Stomach smooth muscle (tissue), 2 donors: Measurements from ENCODE around the gene AKAP6.

Experiments
- H3K27ac ChIP-seq: one replicate; pipeline ENCODE4 v1.7.0; 2013; ENCODE audit warnings: mild to moderate bottlenecking, low read length, inconsistent platforms
- H3K27me3 ChIP-seq, 2 donors: one replicate each; pipeline ENCODE4 v1.7.0; 2013; ENCODE audit warnings: low read length in 2 of 2; ENCODE audit not compliant: insufficient read depth in 2 of 2, control insufficient read depth in 1 of 2
- H3K36me3 ChIP-seq, 2 donors: one replicate each; pipeline ENCODE4 v1.7.0; 2013; ENCODE audit warnings: low read length in 2 of 2; ENCODE audit not compliant: control insufficient read depth in 2 of 2, insufficient read depth in 2 of 2
- H3K4me1 ChIP-seq: one replicate; pipeline ENCODE4 v1.7.0; 2013; ENCODE audit warnings: low read length; ENCODE audit not compliant: control insufficient read depth, insufficient read depth
- H3K4me3 ChIP-seq, 2 donors: one replicate each; pipeline ENCODE4 v1.7.0; 2013; ENCODE audit warnings: low read length in 2 of 2
- H3K9ac ChIP-seq, 2 donors: one replicate each; pipeline ENCODE4 v1.7.0; 2013; ENCODE audit warnings: low read length in 2 of 2, mild to moderate bottlenecking in 1 of 2
- H3K9me3 ChIP-seq, 2 donors: one replicate each; pipeline ENCODE4 v1.7.0; 2013; ENCODE audit warnings: low read length in 2 of 2; ENCODE audit not compliant: control insufficient read depth in 2 of 2
- donor health status: healthy.
- donor health status: Pancreatic carcinoma.

The AKAP6 gene

GRCh38 chr14:32667287-32667686 is 338.2 kb downstream of the AKAP6 start:
- Histone ChIP-seq H3K27me3 (no peaks in the 10 kb centered on the region), H3K36me3 (no peaks in the 10 kb centered on the region), H3K9me3 (no peaks in the 10 kb centered on the region), H3K4me1 (no peaks in the 10 kb centered on the region), H3K4me3 (no peak overlapping the region), H3K9ac (no peak overlapping the region), H3K27ac (no peak overlapping the region)

- Histone ChIP-seq H3K4me3 (no peak overlapping the region), H3K36me3 (no peaks in the 10 kb centered on the region), H3K27me3 (no peaks in the 10 kb centered on the region), H3K9me3 (no peaks in the 10 kb centered on the region), H3K4me1 (no peaks in the 10 kb centered on the region), H3K9ac (no peak overlapping the region), H3K27ac (no peak overlapping the region)
Measured at GRCh38 chr14:32667791-32668190, 338.7 kb downstream of the AKAP6 start.

- no peaks in the 10 kb centered on the region for H3K36me3 ChIP-seq
- H3K9ac ChIP-seq: no peak overlapping the region
- no peaks in the 10 kb centered on the region for H3K4me1 ChIP-seq
- no peaks in the 10 kb centered on the region for H3K27me3 ChIP-seq
- no peak overlapping the region for H3K27ac ChIP-seq
- H3K9me3 ChIP-seq: no peaks in the 10 kb centered on the region
- no peak overlapping the region for H3K4me3 ChIP-seq
Measured at GRCh38 chr14:32669391-32669790, 340.3 kb downstream of the AKAP6 start.

GRCh38 chr14:32675433-32675832 is 346.3 kb downstream of the AKAP6 start:
- no peaks in the 10 kb centered on the region for H3K4me1 ChIP-seq
- H3K4me3 ChIP-seq: no peak overlapping the region
- H3K9ac ChIP-seq: no peak overlapping the region
- H3K9me3 ChIP-seq: no peaks in the 10 kb centered on the region
- no peak overlapping the region for H3K27ac ChIP-seq
- H3K27me3 ChIP-seq: no peaks in the 10 kb centered on the region
- no peaks in the 10 kb centered on the region for H3K36me3 ChIP-seq

GRCh38 chr14:32677129-32677780 is 348.2 kb downstream of the AKAP6 start:
- no peaks in the 10 kb centered on the region for H3K9me3 ChIP-seq
- H3K27me3 ChIP-seq: no peaks in the 10 kb centered on the region
- no peak overlapping the region for H3K9ac ChIP-seq
- H3K4me3 ChIP-seq: no peak overlapping the region
- no peaks in the 10 kb centered on the region for H3K4me1 ChIP-seq
- no peak overlapping the region for H3K27ac ChIP-seq
- no peaks in the 10 kb centered on the region for H3K36me3 ChIP-seq

- no peak overlapping the region for H3K9ac ChIP-seq
- H3K27ac ChIP-seq: no peak overlapping the region
- H3K36me3 ChIP-seq: no peaks in the 10 kb centered on the region
- H3K27me3 ChIP-seq: no peaks in the 10 kb centered on the region
- no peaks in the 10 kb centered on the region for H3K4me1 ChIP-seq
- no peak overlapping the region for H3K4me3 ChIP-seq
- H3K9me3 ChIP-seq: no peaks in the 10 kb centered on the region
Measured at GRCh38 chr14:32678088-32678487, 349.0 kb downstream of the AKAP6 start.

GRCh38 chr14:32679927-32680612 is 351.0 kb downstream of the AKAP6 start:
- H3K4me1 ChIP-seq: no peaks in the 10 kb centered on the region
- no peaks in the 10 kb centered on the region for H3K36me3 ChIP-seq
- no peaks in the 10 kb centered on the region for H3K9me3 ChIP-seq
- no peak overlapping the region for H3K4me3 ChIP-seq
- H3K9ac ChIP-seq: no peak overlapping the region
- H3K27me3 ChIP-seq: no peaks in the 10 kb centered on the region
- no peak overlapping the region for H3K27ac ChIP-seq

GRCh38 chr14:32681598-32681997 is 352.5 kb downstream of the AKAP6 start:
- Histone ChIP-seq H3K36me3 (no peaks in the 10 kb centered on the region), H3K27ac (no peak overlapping the region), H3K9ac (no peak overlapping the region), H3K4me3 (no peak overlapping the region), H3K9me3 (no peaks in the 10 kb centered on the region), H3K4me1 (no peaks in the 10 kb centered on the region), H3K27me3 (no peaks in the 10 kb centered on the region)

GRCh38 chr14:32682214-32682613 is 353.1 kb downstream of the AKAP6 start:
- Histone ChIP-seq H3K36me3 (no peaks in the 10 kb centered on the region), H3K9ac (no peak overlapping the region)

GRCh38 chr14:32683679-32684078 is 354.6 kb downstream of the AKAP6 start:
- H3K27ac ChIP-seq: no peak overlapping the region

More at GRCh38 chr14:32682214-32682613, 353.1 kb downstream of the AKAP6 start:
- Histone ChIP-seq H3K4me1 (no peaks in the 10 kb centered on the region), H3K9me3 (no peaks in the 10 kb centered on the region), H3K27ac (no peak overlapping the region), H3K4me3 (no peak overlapping the region), H3K27me3 (no peaks in the 10 kb centered on the region)

GRCh38 chr14:32688941-32689340 is 359.8 kb downstream of the AKAP6 start:
- Histone ChIP-seq H3K9ac (no peak overlapping the region), H3K9me3 (no peaks in the 10 kb centered on the region), H3K4me1 (no peaks in the 10 kb centered on the region), H3K4me3 (no peak overlapping the region), H3K36me3 (no peaks in the 10 kb centered on the region), H3K27me3 (no peaks in the 10 kb centered on the region), H3K27ac (no peak overlapping the region)

More at GRCh38 chr14:32683679-32684078, 354.6 kb downstream of the AKAP6 start:
- Histone ChIP-seq H3K27me3 (no peaks in the 10 kb centered on the region), H3K4me1 (no peaks in the 10 kb centered on the region), H3K36me3 (no peaks in the 10 kb centered on the region), H3K4me3 (no peak overlapping the region), H3K9ac (no peak overlapping the region), H3K9me3 (no peaks in the 10 kb centered on the region)
